Mesenchymal stem cell (in vitro differentiated cells and primary cell): ENCODE measurements around the gene PIK3CD.

ENCODE experiments used
- DNase-seq: peaks from one replicate; pipeline ENCODE4 v3.0.0-alpha.2; 2013
- H2AFZ ChIP-seq: one replicate; pipeline ENCODE4 v1.6.1; 2013; ENCODE audit warnings: low read depth, mild to moderate bottlenecking, control low read depth, inconsistent platforms, low read length, moderate library complexity
- H2AK5ac ChIP-seq: 2 replicates; pipeline ENCODE4 v1.6.1; 2013; ENCODE audit warnings: low read length, moderate library complexity, mild to moderate bottlenecking, inconsistent platforms; ENCODE audit not compliant: severe bottlenecking
- H2BK120ac ChIP-seq: one replicate; pipeline ENCODE4 v1.6.1; 2013; ENCODE audit warnings: low read depth, mild to moderate bottlenecking, inconsistent platforms, low read length, moderate library complexity
- H2BK12ac ChIP-seq, 2 experiments: one replicate each; pipeline ENCODE4 v1.6.1; 2013; ENCODE audit warnings: inconsistent platforms in 2 of 2, low read length in 2 of 2, mild to moderate bottlenecking in 2 of 2, moderate library complexity in 2 of 2, control low read depth in 1 of 2
- H2BK15ac ChIP-seq: one replicate; pipeline ENCODE4 v1.6.1; 2013; ENCODE audit warnings: mild to moderate bottlenecking, low read depth, inconsistent platforms; ENCODE audit not compliant: poor library complexity, severe bottlenecking
- H2BK5ac ChIP-seq: 2 replicates; pipeline ENCODE4 v1.6.1; 2013; ENCODE audit warnings: low read depth, mild to moderate bottlenecking, low read length, control low read depth, inconsistent platforms; ENCODE audit not compliant: poor library complexity, severe bottlenecking
- H3K14ac ChIP-seq, 2 experiments: one replicate each; pipeline ENCODE4 v1.6.1; 2013; ENCODE audit warnings: inconsistent platforms in 2 of 2, low read length in 2 of 2, control low read depth in 1 of 2, mild to moderate bottlenecking in 1 of 2, moderate library complexity in 1 of 2
- H3K18ac ChIP-seq, 2 experiments: one replicate each; pipeline ENCODE4 v1.6.1; 2013; ENCODE audit warnings: inconsistent platforms in 2 of 2, low read length in 2 of 2, control low read depth in 1 of 2, low read depth in 1 of 2, mild to moderate bottlenecking in 1 of 2
- H3K23ac ChIP-seq, 2 experiments: one replicate each; pipeline ENCODE4 v1.6.1; 2013; ENCODE audit warnings: inconsistent platforms in 2 of 2, low read length in 2 of 2, mild to moderate bottlenecking in 2 of 2, moderate library complexity in 2 of 2, control low read depth in 1 of 2
- H3K27ac ChIP-seq: 2 replicates; pipeline ENCODE4 v1.5.1; 2013; ENCODE audit warnings: mild to moderate bottlenecking, moderate library complexity, low read length, control low read depth, inconsistent platforms; ENCODE audit not compliant: poor library complexity, severe bottlenecking
- H3K27me3 ChIP-seq, 2 experiments: 2 replicates each; pipeline versions ENCODE4 v1.6.1 to v1.7.0; 2013; ENCODE audit warnings: low read length in 2 of 2, mild to moderate bottlenecking in 2 of 2, moderate library complexity in 2 of 2, control low read depth in 1 of 2, inconsistent platforms in 1 of 2; ENCODE audit not compliant: control insufficient read depth in 1 of 2, insufficient read depth in 1 of 2
- H3K36me3 ChIP-seq, 2 experiments: 2 replicates each; pipeline versions ENCODE4 v1.6.1 to v1.7.0; 2013; ENCODE audit warnings: low read length in 2 of 2, control low read depth in 1 of 2, inconsistent platforms in 1 of 2, low read depth in 1 of 2, mild to moderate bottlenecking in 1 of 2; ENCODE audit not compliant: insufficient read depth in 2 of 2, control insufficient read depth in 1 of 2
- H3K4ac ChIP-seq, 2 experiments: one replicate each; pipeline ENCODE4 v1.6.1; 2013; ENCODE audit warnings: inconsistent platforms in 2 of 2, low read length in 2 of 2, mild to moderate bottlenecking in 2 of 2, moderate library complexity in 2 of 2, control low read depth in 1 of 2, low read depth in 1 of 2
- H3K4me1 ChIP-seq: 2 replicates; pipeline ENCODE4 v1.6.1; 2013; ENCODE audit warnings: low read depth, low read length, control low read depth; ENCODE audit not compliant: control insufficient read depth, insufficient read depth
- H3K4me2 ChIP-seq: 2 replicates; pipeline ENCODE4 v1.6.1; 2013; ENCODE audit warnings: low read length, mild to moderate bottlenecking, inconsistent platforms; ENCODE audit not compliant: poor library complexity, severe bottlenecking
- H3K4me3 ChIP-seq, 2 experiments: 2 replicates each; pipeline versions ENCODE4 v1.5.1 to v1.7.0; 2013; ENCODE audit warnings: low read length in 2 of 2, mild to moderate bottlenecking in 2 of 2, control low read depth in 1 of 2, low read depth in 1 of 2; ENCODE audit not compliant: insufficient read depth in 1 of 2
- H3K79me1 ChIP-seq: replicated peaks from 2 replicates; pipeline ENCODE4 v1.6.1; 2013; ENCODE audit warnings: mild to moderate bottlenecking, control low read depth, low read length, inconsistent platforms; ENCODE audit not compliant: poor library complexity, severe bottlenecking
- H3K9ac ChIP-seq: 2 replicates; pipeline ENCODE4 v1.7.0; 2013; ENCODE audit warnings: mild to moderate bottlenecking, low read length, moderate library complexity
- H3K9me3 ChIP-seq: 2 replicates; pipeline ENCODE4 v1.7.0; 2013; ENCODE audit warnings: mild to moderate bottlenecking, low read length; ENCODE audit not compliant: control insufficient read depth
- H4K8ac ChIP-seq: one replicate; pipeline ENCODE4 v1.6.1; 2013; ENCODE audit warnings: inconsistent platforms, mild to moderate bottlenecking, low read length, moderate library complexity
- H4K91ac ChIP-seq: one replicate; pipeline ENCODE4 v1.6.1; 2013; ENCODE audit warnings: mild to moderate bottlenecking, low read length, inconsistent platforms
- WGBS: methylation state at CpG from one replicate; pipeline ENCODE4 v1.1.7; 2013; ENCODE audit warnings: mixed read lengths; 5-methylcytosine and 5-hydroxymethylcytosine counted together

The PIK3CD gene

DNA sequence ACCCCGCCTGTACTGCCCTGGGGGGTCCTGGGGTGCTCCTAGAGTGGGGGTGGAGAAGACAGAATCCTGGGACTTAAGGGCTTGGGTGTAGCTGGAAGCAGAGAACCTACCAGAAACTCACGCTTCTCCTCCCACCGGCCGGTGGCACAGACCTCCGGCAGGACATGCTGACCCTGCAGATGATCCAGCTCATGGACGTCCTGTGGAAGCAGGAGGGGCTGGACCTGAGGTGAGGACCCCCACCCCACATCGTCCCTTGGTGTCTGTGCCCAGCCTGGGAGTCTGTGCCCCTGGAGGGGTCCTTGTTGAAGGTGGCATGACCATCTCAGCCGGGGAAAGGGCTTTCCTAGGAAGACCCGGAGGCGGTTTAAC is 70.8 kb downstream of the PIK3CD start:
- Histone ChIP-seq H3K27ac (no peak overlapping the region), H3K9me3 (peaks cover 14% of the 10 kb centered on the region), H4K8ac (no peak overlapping the region), H4K91ac (no peak overlapping the region), H3K4ac (no peak overlapping the region), H2BK120ac (no peak overlapping the region), H3K14ac (no peak overlapping the region), H3K4me1 (peaks cover 38% of the 10 kb centered on the region), H3K79me1 (peaks cover 33% of the 10 kb centered on the region), H2BK5ac (no peak overlapping the region), H3K4me3 (no peak overlapping the region), H3K23ac (no peak overlapping the region), H3K4me2 (no peak overlapping the region), H2BK12ac (no peak overlapping the region), H2AFZ (no peak overlapping the region), H2AK5ac (no peak overlapping the region), H3K9ac (no peak overlapping the region), H3K36me3 (peaks cover 32 to 86% of the 10 kb centered on the region in 2 experiments), H2BK15ac (no peak overlapping the region), H3K18ac (no peak overlapping the region), H3K27me3 (no peaks in the 10 kb centered on the region)
- DNase-seq, result no peak
- WGBS, result 87% methylated on average over 10 of the region's 10 CpGs

- no peak overlapping the region for H3K23ac ChIP-seq
- 98% methylated on average over 12 of the region's 14 CpGs for WGBS
- H3K18ac ChIP-seq, result no peak overlapping the region
- H3K79me1 ChIP-seq, result peaks cover 26% of the 10 kb centered on the region
- peaks cover 37 to 85% of the 10 kb centered on the region in 2 experiments for H3K36me3 ChIP-seq
- peak overlapping the region in 1 of 2 experiments; percentile 4 for H3K4me3 ChIP-seq
- H3K14ac ChIP-seq, result no peak overlapping the region
- DNase-seq, result no peak
- peaks cover 31% of the 10 kb centered on the region for H3K4me1 ChIP-seq
- H2BK12ac ChIP-seq, result no peak overlapping the region
- H2BK5ac ChIP-seq, result no peak overlapping the region
- no peak overlapping the region for H3K4ac ChIP-seq
- peaks cover 14% of the 10 kb centered on the region for H3K9me3 ChIP-seq
- H2AK5ac ChIP-seq, result no peak overlapping the region
- no peak overlapping the region for H2BK120ac ChIP-seq
- H3K27ac ChIP-seq, result no peak overlapping the region
- H3K27me3 ChIP-seq, result no peaks in the 10 kb centered on the region
- H4K91ac ChIP-seq, result no peak overlapping the region
- no peak overlapping the region for H3K9ac ChIP-seq
- H3K4me2 ChIP-seq, result no peak overlapping the region
- H2AFZ ChIP-seq, result no peak overlapping the region
- no peak overlapping the region for H4K8ac ChIP-seq
- H2BK15ac ChIP-seq, result no peak overlapping the region
Observed at GRCh38 chr1:9723068-9723805, 71.7 kb downstream of the PIK3CD start.

DNA sequence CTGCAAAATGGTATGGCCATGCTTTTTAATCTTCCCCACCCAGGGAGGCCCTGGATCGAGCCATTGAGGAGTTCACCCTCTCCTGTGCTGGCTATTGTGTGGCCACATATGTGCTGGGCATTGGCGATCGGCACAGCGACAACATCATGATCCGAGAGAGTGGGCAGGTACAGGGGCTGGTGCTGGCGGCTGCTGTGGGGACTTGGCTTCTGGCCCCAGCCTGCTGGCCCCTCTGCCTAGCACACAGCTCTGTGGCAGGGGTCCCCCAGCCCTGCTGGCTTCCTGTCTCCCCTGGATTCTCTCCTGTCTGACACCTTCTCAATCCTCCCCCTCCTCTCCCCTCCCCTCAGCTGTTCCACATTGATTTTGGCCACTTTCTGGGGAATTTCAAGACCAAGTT is 72.4 kb downstream of the PIK3CD start:
- H3K14ac ChIP-seq, result no peak overlapping the region
- no peak for DNase-seq
- WGBS, result 96% methylated on average over 6 of the region's 6 CpGs

GRCh38 chr1:9724706-9725476 is 73.4 kb downstream of the PIK3CD start:
- Histone ChIP-seq H2BK120ac (no peak overlapping the region), H3K4me2 (no peak overlapping the region), H2BK15ac (no peak overlapping the region), H4K8ac (no peak overlapping the region), H3K27me3 (no peaks in the 10 kb centered on the region), H3K9ac (no peak overlapping the region), H2BK12ac (no peak overlapping the region), H3K9me3 (peaks cover 14% of the 10 kb centered on the region), H2AK5ac (no peak overlapping the region), H3K18ac (no peak overlapping the region), H3K27ac (no peak overlapping the region), H3K4ac (no peak overlapping the region), H3K4me1 (peaks cover 30% of the 10 kb centered on the region), H3K36me3 (peaks cover 50 to 84% of the 10 kb centered on the region in 2 experiments), H3K79me1 (peaks cover 28% of the 10 kb centered on the region), H3K23ac (no peak overlapping the region), H3K14ac (no peak overlapping the region), H3K4me3 (no peak overlapping the region), H2BK5ac (no peak overlapping the region), H2AFZ (no peak overlapping the region), H4K91ac (no peak overlapping the region)
- WGBS, result 73% methylated on average over 24 of the region's 24 CpGs
- DNase-seq, result peak; percentile 57

More for the DNA sequence above, 72.4 kb downstream of the PIK3CD start:
- Histone ChIP-seq H3K4ac (no peak overlapping the region), H2BK15ac (no peak overlapping the region), H3K27ac (no peak overlapping the region), H3K4me3 (no peak overlapping the region), H2AFZ (no peak overlapping the region), H4K91ac (no peak overlapping the region), H3K36me3 (peaks cover 44 to 83% of the 10 kb centered on the region in 2 experiments), H3K4me1 (peaks cover 29% of the 10 kb centered on the region), H3K4me2 (no peak overlapping the region), H2BK12ac (no peak overlapping the region), H2BK5ac (no peak overlapping the region), H2AK5ac (no peak overlapping the region), H3K23ac (no peak overlapping the region), H2BK120ac (no peak overlapping the region), H4K8ac (no peak overlapping the region), H3K18ac (no peak overlapping the region), H3K9me3 (peaks cover 14% of the 10 kb centered on the region), H3K27me3 (no peaks in the 10 kb centered on the region), H3K79me1 (peaks cover 26% of the 10 kb centered on the region), H3K9ac (no peak overlapping the region)
